A673 (cell line): ENCODE measurements around the gene CBX5. TPM values are rescaled to one million over a fixed set of nuclear protein-coding genes. Genes with fewer than 3 reads are reported as not detected.

Experiments used
- BruUV-seq: library from RNA; stranded (reverse); fragments of 400-500 nt; replicated peaks from 2 replicates; lab custom pipeline; 2021; lab: Mats Ljungman, UMichigan
- CTCF ChIA-PET: fragments of 300-600 bp; sonication (Branson Sonifier 250); formaldehyde crosslinking; loops from one replicate; lab custom pipeline; 2022; ENCODE audit warnings: antibody characterized with exemption; lab: Charles Lee
- POLR2A ChIA-PET: fragments of 300-600 bp; sonication (Branson Sonifier 250); formaldehyde crosslinking; loops from one replicate; lab custom pipeline; 2022; ENCODE audit warnings: antibody characterized with exemption; ENCODE audit not compliant: low non-redundant PET; lab: Charles Lee
- DNase-seq: peaks from one replicate; pipeline ENCODE4 v3.0.0-alpha.2; 2015; ENCODE audit warnings: low spot score
- H3K27ac ChIP-seq: fragments of 200-600 bp; sonication (generic); 2 replicates; pipeline ENCODE4 v1.5.1; 2016; ENCODE audit warnings: mixed run types, low read depth, mild to moderate bottlenecking, mixed read lengths, antibody characterized with exemption, low read length; ENCODE audit not compliant: poor library complexity, severe bottlenecking
- H3K27me3 ChIP-seq: fragments of 200-600 bp; sonication (generic); replicated peaks from 2 replicates; pipeline ENCODE4 v1.6.1; 2017; ENCODE audit warnings: mixed run types, low read depth, mild to moderate bottlenecking, mixed read lengths, antibody characterized with exemption, low read length; ENCODE audit not compliant: insufficient read depth, poor library complexity
- H3K36me3 ChIP-seq: fragments of 200-600 bp; sonication (generic); 2 replicates; pipeline ENCODE4 v1.6.1; 2016; ENCODE audit warnings: mixed run types, mild to moderate bottlenecking, mixed read lengths, antibody characterized with exemption, low read length; ENCODE audit not compliant: insufficient read depth, poor library complexity, severe bottlenecking
- H3K4me1 ChIP-seq: fragments of 200-600 bp; sonication (generic); 2 replicates; pipeline ENCODE4 v1.6.1; 2017; ENCODE audit warnings: mixed run types, mild to moderate bottlenecking, mixed read lengths, antibody characterized with exemption, low read length; ENCODE audit not compliant: insufficient read depth, poor library complexity, severe bottlenecking
- H3K4me3 ChIP-seq: fragments of 200-600 bp; sonication (generic); 2 replicates; pipeline ENCODE4 v1.5.1; 2016; ENCODE audit warnings: low read depth, mixed run types, mild to moderate bottlenecking, mixed read lengths, low read length; ENCODE audit not compliant: poor library complexity, severe bottlenecking
- H3K9me3 ChIP-seq: fragments of 200-600 bp; sonication (generic); 2 replicates; pipeline ENCODE4 v1.6.1; 2016; ENCODE audit warnings: mixed run types, low read depth, mild to moderate bottlenecking, mixed read lengths, antibody characterized with exemption, low read length; ENCODE audit not compliant: poor library complexity, severe bottlenecking
- CTCF ChIP-seq: fragments of 300-800, 200-600 bp; sonication (generic); conservative IDR thresholded peaks from 2 replicates; pipeline ENCODE4 v1.5.1; 2017; ENCODE audit warnings: low read depth, mild to moderate bottlenecking, antibody characterized with exemption, low read length, moderate library complexity, mixed read lengths
- EZH2 ChIP-seq: fragments of 200-600 bp; sonication (generic); IDR thresholded peaks from 2 replicates; pipeline ENCODE4 v1.6.1; 2017; ENCODE audit warnings: borderline replicate concordance, low read depth, mild to moderate bottlenecking, mixed read lengths, antibody characterized with exemption, low read length; ENCODE audit not compliant: poor library complexity, severe bottlenecking
- intact Hi-C: fragments of 100-400 bp; cut with micrococcal nuclease; formaldehyde crosslinking; loops from one replicate; pipeline ENCODE4 v1.10.0; 2022; ENCODE audit not compliant: unreplicated experiment
- total RNA-seq: library from RNA; stranded (reverse); gene quantifications from 2 replicates; pipeline ENCODE4 v1.2.3, GENCODE V29; 2021

The CBX5 gene
- total RNA-seq, 1 experiment from 2014 or later = 254 TPM

DNA sequence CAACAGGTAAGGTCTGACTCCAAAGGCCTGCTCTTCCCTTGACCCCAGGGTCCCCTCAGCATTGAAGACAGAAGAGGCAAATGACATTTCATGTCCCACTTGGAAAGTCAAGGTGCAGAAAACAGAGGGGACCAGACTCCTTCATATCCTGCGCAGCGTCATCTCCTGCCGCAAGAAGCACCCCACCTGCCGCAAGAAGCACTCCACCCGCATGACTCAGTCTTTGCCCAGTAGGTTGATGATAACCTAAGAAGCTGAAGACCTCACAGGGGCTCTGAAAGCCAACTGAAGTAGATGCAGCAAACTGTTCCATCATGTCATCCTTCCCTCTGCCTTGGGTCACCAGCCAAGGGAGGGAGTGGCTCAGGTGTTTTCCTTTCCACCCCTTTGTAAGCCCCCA, 79.5 kb downstream of the CBX5 start:
- intact Hi-C loops = loop anchor here (2.0 to 5.0 kb wide), 2 partner anchors 194 to 498 kb away; no protein-coding TSS in a partner anchor
- no TSS peak for BruUV-seq
- no peaks in the 10 kb centered on the region for H3K36me3 ChIP-seq
- peaks cover 24% of the 10 kb centered on the region for H3K4me1 ChIP-seq
- no peak for TF ChIP-seq EZH2
- no peak for TF ChIP-seq CTCF
- H3K9me3 ChIP-seq = no peaks in the 10 kb centered on the region
- no peak overlapping the region for H3K27ac ChIP-seq
- ChIA-PET POLR2A (no interaction called here), CTCF (interaction anchor here (0.5 to 2.3 kb wide), 5 partner anchors 51 to 215 kb away, joined by 3 to 33 read pairs (median 17); partner anchors contain the start of genes HOXC10, HOXC4 and HOXC8)
- no peak for DNase-seq
- no peaks in the 10 kb centered on the region for H3K27me3 ChIP-seq
- no peak overlapping the region for H3K4me3 ChIP-seq

- CTCF ChIA-PET = interaction anchor here (0.5 to 2.3 kb wide), 3 partner anchors 146 to 194 kb away, joined by 3 to 33 read pairs (median 4); partner anchors contain the start of gene HOXC4
- Histone ChIP-seq H3K4me3 (no peak overlapping the region), H3K4me1 (peaks cover 29% of the 10 kb centered on the region), H3K27me3 (no peaks in the 10 kb centered on the region), H3K36me3 (no peaks in the 10 kb centered on the region), H3K27ac (no peak overlapping the region), H3K9me3 (no peaks in the 10 kb centered on the region)
- no peak for TF ChIP-seq EZH2
- TF ChIP-seq CTCF = no peak
- DNase-seq = no peak
- intact Hi-C loops = loop anchor here (2.0 to 5.0 kb wide), 2 partner anchors 193 to 498 kb away; no protein-coding TSS in a partner anchor
- BruUV-seq = no TSS peak
- POLR2A ChIA-PET = no interaction called here
Measured at GRCh38 chr12:54199917-54200316, 80.0 kb downstream of the CBX5 start.

GRCh38 chr12:54199034-54199433, 80.9 kb downstream of the CBX5 start:
- intact Hi-C loops = no loop called here
- DNase-seq = no peak
- TF ChIP-seq EZH2 (no peak), CTCF (no peak)
- Histone ChIP-seq H3K27me3 (no peaks in the 10 kb centered on the region), H3K4me1 (peaks cover 30% of the 10 kb centered on the region), H3K4me3 (no peak overlapping the region), H3K9me3 (no peaks in the 10 kb centered on the region), H3K36me3 (no peaks in the 10 kb centered on the region), H3K27ac (no peak overlapping the region)
- ChIA-PET CTCF (interaction anchor here (0.7 kb wide), 1 partner anchor 193 kb away, joined by 4 read pairs; no protein-coding TSS in a partner anchor), POLR2A (no interaction called here)
- no TSS peak for BruUV-seq
